WTC11 (cell line): ENCODE measurements around the gene GPC6.

ENCODE experiments used
- CBFB ChIP-seq: sonication (generic); formaldehyde crosslinking; IDR thresholded peaks from 2 replicates; pipeline ENCODE4 v1.8.1; 2022; ENCODE audit warnings: mild to moderate bottlenecking, low read depth, missing genetic modification reagents
- E2F5 ChIP-seq: sonication (generic); formaldehyde crosslinking; IDR thresholded peaks from 2 replicates; pipeline ENCODE4 v1.8.1; 2022; ENCODE audit warnings: mild to moderate bottlenecking, moderate library complexity, missing genetic modification reagents
- FOXP4 ChIP-seq: sonication (generic); formaldehyde crosslinking; IDR thresholded peaks from 2 replicates; pipeline ENCODE4 v1.8.0; 2022; ENCODE audit warnings: mild to moderate bottlenecking, missing genetic modification reagents
- JAZF1 ChIP-seq: fragments of 250-450 bp; sonication (Bioruptor Pico); IDR thresholded peaks from 2 replicates; pipeline ENCODE4 v1.9.0; 2021; ENCODE audit warnings: moderate library complexity, mild to moderate bottlenecking, inconsistent platforms
- NFE2L1 ChIP-seq: sonication (generic); formaldehyde crosslinking; IDR thresholded peaks from 2 replicates; pipeline ENCODE4 v1.8.1; 2023; ENCODE audit warnings: missing genetic modification reagents
- NR1H2 ChIP-seq: sonication (generic); formaldehyde crosslinking; IDR thresholded peaks from 2 replicates; pipeline ENCODE4 v1.9.0; 2021; ENCODE audit warnings: mild to moderate bottlenecking, moderate library complexity, missing genetic modification reagents
- TF ChIP-seq, protein P1 (sequence below): fragments of 200-600 bp; IDR thresholded peaks from 2 replicates; pipeline ENCODE4 v1.8.0; 2022; ENCODE audit warnings: antibody characterized with exemption
- TF ChIP-seq, protein P2 (sequence below): sonication (generic); formaldehyde crosslinking; IDR thresholded peaks from 2 replicates; pipeline ENCODE4 v1.8.0; 2022; ENCODE audit warnings: mild to moderate bottlenecking, missing genetic modification reagents
- TF ChIP-seq, protein P3 (sequence below): sonication (generic); formaldehyde crosslinking; IDR thresholded peaks from 2 replicates; pipeline ENCODE4 v1.8.1; 2023; ENCODE audit warnings: mild to moderate bottlenecking, moderate library complexity, missing genetic modification reagents

DNA sequence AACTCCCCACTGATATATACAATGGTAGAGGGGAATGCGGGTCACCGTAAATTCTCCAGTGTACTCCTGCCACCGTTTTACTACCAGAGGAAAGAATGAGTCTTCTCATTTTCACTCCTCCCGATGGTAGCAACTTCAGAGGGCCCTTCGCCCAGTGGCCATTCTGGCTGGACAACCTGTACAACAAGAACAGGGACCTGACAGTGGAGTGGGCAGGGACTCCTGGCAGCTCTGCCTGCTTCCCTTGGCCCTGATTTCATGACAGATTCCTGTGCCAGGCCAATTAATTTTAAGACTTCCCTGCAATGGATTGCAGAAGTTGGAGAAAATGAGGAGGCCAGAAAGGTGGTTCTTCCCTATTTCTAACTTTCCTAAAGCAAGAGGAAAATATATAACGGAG is 148.9 kb downstream of the GPC6 start:
- TF ChIP-seq, protein P1, sequence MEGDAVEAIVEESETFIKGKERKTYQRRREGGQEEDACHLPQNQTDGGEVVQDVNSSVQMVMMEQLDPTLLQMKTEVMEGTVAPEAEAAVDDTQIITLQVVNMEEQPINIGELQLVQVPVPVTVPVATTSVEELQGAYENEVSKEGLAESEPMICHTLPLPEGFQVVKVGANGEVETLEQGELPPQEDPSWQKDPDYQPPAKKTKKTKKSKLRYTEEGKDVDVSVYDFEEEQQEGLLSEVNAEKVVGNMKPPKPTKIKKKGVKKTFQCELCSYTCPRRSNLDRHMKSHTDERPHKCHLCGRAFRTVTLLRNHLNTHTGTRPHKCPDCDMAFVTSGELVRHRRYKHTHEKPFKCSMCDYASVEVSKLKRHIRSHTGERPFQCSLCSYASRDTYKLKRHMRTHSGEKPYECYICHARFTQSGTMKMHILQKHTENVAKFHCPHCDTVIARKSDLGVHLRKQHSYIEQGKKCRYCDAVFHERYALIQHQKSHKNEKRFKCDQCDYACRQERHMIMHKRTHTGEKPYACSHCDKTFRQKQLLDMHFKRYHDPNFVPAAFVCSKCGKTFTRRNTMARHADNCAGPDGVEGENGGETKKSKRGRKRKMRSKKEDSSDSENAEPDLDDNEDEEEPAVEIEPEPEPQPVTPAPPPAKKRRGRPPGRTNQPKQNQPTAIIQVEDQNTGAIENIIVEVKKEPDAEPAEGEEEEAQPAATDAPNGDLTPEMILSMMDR: no peak
- no peak for TF ChIP-seq JAZF1 (CRISPR knock-in tag)
- TF ChIP-seq, protein P2, sequence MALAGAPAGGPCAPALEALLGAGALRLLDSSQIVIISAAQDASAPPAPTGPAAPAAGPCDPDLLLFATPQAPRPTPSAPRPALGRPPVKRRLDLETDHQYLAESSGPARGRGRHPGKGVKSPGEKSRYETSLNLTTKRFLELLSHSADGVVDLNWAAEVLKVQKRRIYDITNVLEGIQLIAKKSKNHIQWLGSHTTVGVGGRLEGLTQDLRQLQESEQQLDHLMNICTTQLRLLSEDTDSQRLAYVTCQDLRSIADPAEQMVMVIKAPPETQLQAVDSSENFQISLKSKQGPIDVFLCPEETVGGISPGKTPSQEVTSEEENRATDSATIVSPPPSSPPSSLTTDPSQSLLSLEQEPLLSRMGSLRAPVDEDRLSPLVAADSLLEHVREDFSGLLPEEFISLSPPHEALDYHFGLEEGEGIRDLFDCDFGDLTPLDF (CRISPR knock-in tag): no peak
- no peak for TF ChIP-seq E2F5 (CRISPR knock-in tag)
- no peak for TF ChIP-seq FOXP4 (CRISPR knock-in tag)
- TF ChIP-seq NR1H2 (CRISPR knock-in tag): no peak
- no peak for TF ChIP-seq NFE2L1 (CRISPR knock-in tag)
- TF ChIP-seq, protein P3, sequence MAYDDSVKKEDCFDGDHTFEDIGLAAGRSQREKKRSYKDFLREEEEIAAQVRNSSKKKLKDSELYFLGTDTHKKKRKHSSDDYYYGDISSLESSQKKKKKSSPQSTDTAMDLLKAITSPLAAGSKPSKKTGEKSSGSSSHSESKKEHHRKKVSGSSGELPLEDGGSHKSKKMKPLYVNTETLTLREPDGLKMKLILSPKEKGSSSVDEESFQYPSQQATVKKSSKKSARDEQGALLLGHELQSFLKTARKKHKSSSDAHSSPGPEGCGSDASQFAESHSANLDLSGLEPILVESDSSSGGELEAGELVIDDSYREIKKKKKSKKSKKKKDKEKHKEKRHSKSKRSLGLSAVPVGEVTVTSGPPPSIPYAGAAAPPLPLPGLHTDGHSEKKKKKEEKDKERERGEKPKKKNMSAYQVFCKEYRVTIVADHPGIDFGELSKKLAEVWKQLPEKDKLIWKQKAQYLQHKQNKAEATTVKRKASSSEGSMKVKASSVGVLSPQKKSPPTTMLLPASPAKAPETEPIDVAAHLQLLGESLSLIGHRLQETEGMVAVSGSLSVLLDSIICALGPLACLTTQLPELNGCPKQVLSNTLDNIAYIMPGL (CRISPR knock-in tag): no peak
- TF ChIP-seq CBFB (CRISPR knock-in tag): no peak
